MV-4-11 (cell line): ENCODE results near the gene SLC9A8.
A peak's percentile ranks its signal among the peaks of the same experiment; 100 is the strongest.
"Not testable (repeated sequence)": the region's sequence is repeated elsewhere in the genome, so short reads cannot be mapped to it uniquely, and the experiment has no call there.

Experiments
- DNase-seq: peaks from one replicate; lab custom pipeline; 2025; lab: John Stamatoyannopoulos, UW

SLC9A8 gene

DNA sequence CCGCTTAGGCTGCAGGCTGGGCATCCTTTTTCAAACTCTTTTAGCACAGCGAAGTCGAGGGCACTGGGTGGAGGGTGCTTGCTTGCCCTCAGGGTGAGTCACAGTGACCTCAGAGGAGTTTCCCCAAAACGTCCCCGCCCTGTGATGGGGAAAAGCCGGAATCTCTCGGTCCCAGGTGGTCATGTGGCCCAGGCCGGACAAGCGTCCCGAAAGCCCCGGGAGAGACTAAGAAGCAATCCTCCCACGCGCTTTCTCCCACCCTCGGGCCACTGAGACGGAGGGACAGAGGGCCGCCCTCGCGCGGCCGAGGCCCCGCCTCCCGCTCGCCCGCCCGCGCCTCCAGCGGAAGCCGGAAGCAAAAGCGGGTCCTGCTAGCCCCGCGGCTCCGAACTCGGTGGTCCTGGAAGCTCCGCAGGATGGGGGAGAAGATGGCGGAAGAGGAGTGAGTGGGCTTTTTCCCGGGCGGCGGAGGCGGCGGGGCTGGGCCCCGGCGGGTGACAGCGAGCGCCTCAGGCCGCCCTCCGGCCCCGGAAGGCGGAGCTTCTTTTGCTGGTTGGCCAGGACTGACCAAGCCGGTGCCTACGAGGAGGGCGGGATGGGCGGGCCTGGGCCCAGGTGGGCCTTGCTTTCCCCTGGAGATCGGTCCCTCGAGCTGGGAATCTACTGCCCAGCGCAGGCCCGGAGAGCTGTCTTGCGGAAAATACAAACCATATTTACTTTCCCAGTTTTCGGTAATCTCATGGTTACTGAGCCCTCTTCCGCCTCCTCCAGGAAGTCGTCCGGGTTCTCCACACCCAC lies at the start of gene SLC9A8:
Gene SLC9A8 (plus strand): TSS at position 322 of the 798 bp plus-strand sequence. CDS start 95 bp downstream, at position 417.
- DNase-seq: peak; percentile 95

GRCh38 chr20:49762940-49763766 lies 49.5 kb upstream of the SLC9A8 start:
- DNase-seq: peak; percentile 42

DNA sequence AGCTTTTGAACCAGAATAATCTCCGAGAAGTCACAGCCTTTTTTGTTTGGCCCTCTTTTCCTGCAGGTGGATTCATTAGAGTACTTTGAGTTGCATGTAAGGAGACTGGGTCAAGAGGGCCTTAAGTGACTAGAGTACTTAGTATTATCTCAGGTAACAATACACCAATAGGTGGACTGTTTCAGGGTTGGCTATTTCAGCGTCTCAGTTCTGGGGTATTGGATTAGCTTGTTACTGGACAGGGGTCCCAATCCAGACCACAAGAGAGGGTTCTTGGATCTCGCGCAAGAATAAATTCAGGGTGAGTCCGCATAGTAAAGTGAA lies 47.3 kb upstream of the SLC9A8 start:
- DNase-seq: no peak

- DNase-seq: peak; percentile 70
These were observed 46.6 kb upstream of the SLC9A8 start for GRCh38 chr20:49765846-49766541.

DNA sequence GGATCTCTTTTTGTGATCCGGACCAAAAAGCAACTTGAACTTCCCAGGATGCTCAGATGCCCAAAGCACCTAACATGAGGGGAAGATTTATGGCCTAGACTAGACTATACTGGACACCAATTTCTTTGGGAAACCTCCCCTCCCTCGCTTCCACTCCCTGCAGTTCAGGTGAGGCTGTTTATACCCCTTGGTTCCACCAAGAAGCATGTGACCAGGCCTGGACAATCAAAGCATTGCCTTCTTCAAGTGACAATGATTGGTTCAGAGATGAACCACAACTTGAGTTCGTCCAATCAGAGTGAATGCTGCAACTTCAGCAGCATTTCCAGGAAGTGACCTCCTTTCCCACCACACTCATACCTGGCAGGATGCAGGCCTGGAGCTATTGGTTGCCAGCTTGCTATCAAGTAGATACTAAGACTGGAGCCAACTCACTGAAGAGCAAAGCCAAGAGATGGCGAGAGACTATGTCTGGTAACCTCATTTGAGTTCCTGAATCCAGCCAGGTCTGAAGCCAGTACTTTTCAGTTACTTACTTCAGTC lies 45.6 kb upstream of the SLC9A8 start:
- peak; percentile 44 for DNase-seq

GRCh38 chr20:49768204-49769047 lies 44.2 kb upstream of the SLC9A8 start:
- DNase-seq: peak; percentile 98

DNA sequence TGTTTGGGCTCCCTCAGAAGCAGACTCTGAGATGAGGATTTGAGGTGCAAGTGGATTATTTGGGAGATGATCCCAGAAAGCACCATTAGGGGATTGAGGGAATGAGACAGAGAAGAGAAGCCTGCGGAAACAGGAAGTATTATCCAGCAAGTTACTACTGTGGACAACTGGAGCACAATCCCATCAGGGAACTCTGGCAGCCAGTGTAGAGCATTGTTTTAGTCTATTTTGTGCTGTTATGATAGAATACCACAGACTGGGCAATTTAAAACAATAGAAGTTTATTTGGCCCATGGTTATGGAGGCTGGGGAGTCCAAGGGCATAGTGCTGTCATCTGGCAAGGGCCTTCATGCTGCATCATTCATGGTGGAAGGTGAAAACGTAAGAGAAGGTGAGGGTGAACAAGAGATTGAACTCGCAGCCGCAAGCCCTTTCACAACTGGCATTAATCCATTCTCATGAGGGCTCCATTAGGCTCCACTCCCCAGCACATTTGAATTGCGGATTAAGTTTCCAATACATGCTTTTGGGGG lies 43.5 kb upstream of the SLC9A8 start:
- DNase-seq: no peak

DNA sequence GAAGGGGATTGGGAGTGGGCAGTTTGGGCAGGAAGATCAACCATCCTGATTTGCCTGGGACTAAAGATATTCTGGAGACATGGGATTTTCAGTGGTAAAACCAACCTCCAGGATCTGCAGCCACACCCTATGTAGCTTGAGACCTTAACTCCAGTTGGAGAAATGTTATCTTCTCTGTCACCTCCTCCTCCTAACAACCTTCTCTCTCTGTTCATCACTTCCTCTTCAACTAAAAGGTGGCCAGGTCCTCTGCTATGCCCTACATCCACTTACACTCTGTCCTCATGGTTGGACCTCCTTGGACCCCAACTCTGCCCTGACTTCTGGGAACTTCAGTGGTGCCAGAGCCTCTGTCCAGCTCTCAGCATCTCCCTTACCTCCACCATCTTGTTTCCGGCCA lies 42.0 kb upstream of the SLC9A8 start:
- no peak for DNase-seq

DNA sequence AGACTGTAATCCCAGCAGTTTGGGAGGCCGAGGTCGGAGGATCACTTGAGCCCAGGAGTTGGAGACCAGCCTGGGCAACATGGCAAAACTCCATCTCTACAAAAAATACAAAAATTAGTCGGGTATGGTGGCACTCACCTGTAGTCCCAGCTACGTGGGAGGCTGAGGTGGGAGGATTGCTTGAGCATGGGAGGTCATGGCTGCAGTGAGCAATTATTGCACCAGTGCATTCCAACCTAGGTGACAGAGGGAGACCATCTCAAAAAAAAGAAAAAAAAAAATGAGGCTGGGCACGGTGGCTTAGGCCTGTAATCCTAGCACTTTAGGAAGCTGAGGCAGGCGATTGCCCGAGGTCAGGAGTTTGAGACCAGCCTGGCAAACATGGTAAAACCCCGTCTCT lies 38.4 kb upstream of the SLC9A8 start:
- not testable (repeated sequence) for DNase-seq

- DNase-seq: peak; percentile 36
These were observed 37.4 kb upstream of the SLC9A8 start for GRCh38 chr20:49775229-49775693.

- DNase-seq: no peak
These were observed 32.7 kb upstream of the SLC9A8 start for GRCh38 chr20:49779972-49780371.

DNA sequence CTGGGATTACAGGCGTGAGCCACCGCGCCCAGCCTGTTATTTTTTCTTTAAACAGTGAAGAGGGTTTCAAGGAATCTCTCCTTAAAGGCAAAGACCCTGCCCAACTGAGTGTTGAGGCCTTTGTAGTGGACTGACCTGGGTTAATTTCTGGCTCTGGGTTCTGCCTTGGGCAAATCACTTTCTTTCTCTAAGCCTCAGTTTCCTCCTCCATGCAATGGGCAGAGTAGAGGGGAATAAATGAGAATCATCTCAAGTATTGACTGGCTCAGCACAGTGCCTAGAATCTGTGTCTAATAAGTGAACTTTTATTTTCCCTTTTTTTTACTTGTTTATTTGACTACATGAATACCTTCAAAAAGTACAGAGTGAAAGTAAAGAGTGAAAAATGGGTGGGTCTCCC lies 31.0 kb upstream of the SLC9A8 start:
- no peak for DNase-seq

DNA sequence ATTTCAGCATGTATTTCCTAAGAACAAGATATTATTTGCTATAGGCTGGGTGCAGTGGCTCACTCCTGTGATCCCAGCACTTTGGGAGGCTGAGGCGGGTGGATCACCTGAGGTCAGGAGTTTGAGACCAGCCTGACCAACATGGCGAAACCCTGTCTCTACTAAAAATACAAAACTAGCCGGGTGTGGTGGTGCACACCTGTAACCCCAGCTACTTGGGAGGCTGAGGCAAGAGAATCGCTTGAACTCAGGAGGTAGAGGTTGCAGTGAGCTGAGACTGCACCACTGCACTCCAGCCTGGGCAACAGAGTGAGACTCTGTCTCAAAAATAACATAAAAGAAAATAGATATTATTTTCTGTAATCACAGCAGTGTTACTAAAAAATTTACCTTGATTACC lies 30.2 kb upstream of the SLC9A8 start:
- not testable (repeated sequence) for DNase-seq

GRCh38 chr20:49783021-49783995 lies 29.3 kb upstream of the SLC9A8 start:
- DNase-seq: not testable (repeated sequence)

DNA sequence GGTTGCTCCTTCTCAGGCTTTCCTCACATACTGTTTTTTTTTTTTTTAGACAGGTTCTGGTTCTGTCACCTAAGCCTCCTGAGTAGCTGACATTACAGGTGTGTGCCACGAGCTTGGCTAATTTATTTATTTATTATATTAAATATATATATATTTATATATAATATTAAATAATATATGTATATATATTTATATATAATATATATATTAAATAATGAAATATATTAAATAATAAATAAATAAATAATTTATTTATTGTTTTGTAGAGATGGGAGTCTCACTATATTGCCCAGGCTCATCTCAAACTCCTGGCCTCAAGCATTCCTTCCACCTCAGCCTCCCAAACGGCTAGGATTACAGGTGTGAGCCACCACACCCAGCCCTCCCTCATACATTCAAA lies 28.3 kb upstream of the SLC9A8 start:
- DNase-seq: no peak

GRCh38 chr20:49785149-49785851 lies 27.3 kb upstream of the SLC9A8 start:
- no peak for DNase-seq

DNA sequence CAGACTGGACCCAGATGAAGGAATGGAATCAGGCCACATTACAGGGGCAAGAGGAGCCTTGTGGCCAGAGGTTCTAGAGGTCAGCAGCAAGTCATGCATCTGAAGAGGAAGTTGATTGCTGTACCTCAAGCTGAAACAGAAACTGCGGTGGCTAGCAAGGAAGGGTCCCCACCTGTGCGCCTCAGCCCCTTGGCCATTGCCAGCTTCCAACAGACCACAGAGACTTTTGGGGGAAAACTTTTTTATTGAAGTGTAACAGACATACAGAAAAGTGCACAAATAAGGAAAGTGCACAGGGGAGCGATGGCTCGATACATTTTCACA lies 26.8 kb upstream of the SLC9A8 start:
- DNase-seq: peak; percentile 88

- peak; percentile 55 for DNase-seq
These were observed 26.4 kb upstream of the SLC9A8 start for GRCh38 chr20:49786196-49786595.

DNA sequence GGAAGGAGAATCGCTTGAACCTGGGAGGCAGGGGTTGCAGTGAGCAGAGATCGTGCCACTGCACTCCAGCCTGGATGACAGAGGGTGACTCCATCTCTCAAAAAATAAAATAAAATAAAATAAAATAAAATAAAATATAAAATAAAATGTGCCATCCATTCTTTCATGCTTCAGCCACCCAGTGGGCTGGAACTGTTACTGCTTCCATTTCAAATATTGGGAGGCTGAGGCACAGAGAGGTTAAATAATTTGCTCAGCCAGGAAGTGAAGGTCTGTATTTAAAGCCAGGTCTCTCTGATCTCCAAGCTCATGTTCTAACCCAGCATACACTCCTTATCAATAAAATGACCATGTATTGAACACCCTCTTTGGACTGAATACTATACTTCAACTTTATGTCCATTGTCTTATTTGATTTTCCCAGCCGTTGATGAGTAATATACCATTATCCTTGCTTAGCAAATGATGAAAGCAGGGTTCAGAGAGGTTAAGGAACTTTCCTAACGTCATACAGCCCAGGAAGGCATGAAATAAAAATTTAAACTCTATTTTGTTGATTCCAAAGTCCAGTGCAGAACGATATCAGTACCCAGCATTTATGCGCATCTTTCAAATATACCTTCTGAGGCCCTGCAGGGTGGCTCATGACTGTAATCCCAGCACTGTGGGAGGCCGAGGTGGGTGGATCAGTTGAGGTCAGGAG lies 25.8 kb upstream of the SLC9A8 start:
- DNase-seq: peak; percentile 23
